GM23338 (cell line): ENCODE data around the gene MRPS11. TPM values are rescaled to one million over a fixed set of nuclear protein-coding genes. Genes with fewer than 3 reads are reported as not detected.
A peak's percentile ranks its signal among the peaks of the same experiment; 100 is the strongest.

Experiments
- ATAC-seq: fragments of 200-7000 bp; cut with Tn5 transposase; 3 replicates; pipeline ENCODE4 v1.9.1; 2020
- DNase-seq: peaks from one replicate; pipeline ENCODE4 v3.0.0-alpha.2; 2015; ENCODE audit warnings: low spot score
- H2AFZ ChIP-seq: fragments of 200-600 bp; sonication (generic); 2 replicates; pipeline ENCODE4 v1.8.0; 2016; ENCODE audit warnings: antibody characterized with exemption, mild to moderate bottlenecking, moderate library complexity
- H3F3A ChIP-seq: fragments of 200-600 bp; sonication (generic); replicated peaks from 2 replicates; pipeline ENCODE4 v1.8.0; 2017; ENCODE audit warnings: antibody characterized with exemption, mixed run types, low read depth
- H3K27ac ChIP-seq: fragments of 200-600 bp; sonication (generic); 2 replicates; pipeline ENCODE4 v1.6.1; 2016; ENCODE audit warnings: low read depth
- H3K27me3 ChIP-seq: fragments of 200-600 bp; sonication (generic); 2 replicates; pipeline ENCODE4 v1.8.0; 2016; ENCODE audit warnings: mild to moderate bottlenecking, mixed run types, moderate library complexity; ENCODE audit not compliant: insufficient read depth
- H3K36me3 ChIP-seq: fragments of 200-600 bp; sonication (generic); 2 replicates; pipeline ENCODE4 v1.8.0; 2016; ENCODE audit warnings: mild to moderate bottlenecking; ENCODE audit not compliant: insufficient read depth
- H3K4me1 ChIP-seq: fragments of 200-600 bp; sonication (generic); 2 replicates; pipeline ENCODE4 v1.8.0; 2016; ENCODE audit warnings: mild to moderate bottlenecking, moderate library complexity; ENCODE audit not compliant: insufficient read depth
- H3K4me2 ChIP-seq: fragments of 200-600 bp; sonication (generic); 2 replicates; pipeline ENCODE4 v1.7.1; 2017; ENCODE audit warnings: mixed run types
- H3K4me3 ChIP-seq: fragments of 200-600 bp; sonication (generic); 2 replicates; pipeline ENCODE4 v1.6.1; 2016; ENCODE audit warnings: mixed run types
- H3K79me2 ChIP-seq: fragments of 200-600 bp; sonication (generic); replicated peaks from 2 replicates; pipeline ENCODE4 v1.8.0; 2017; ENCODE audit warnings: mild to moderate bottlenecking; ENCODE audit not compliant: insufficient read depth
- H3K9me2 ChIP-seq: fragments of 200-600 bp; sonication (generic); 2 replicates; pipeline ENCODE4 v1.8.0; 2017; ENCODE audit not compliant: insufficient read depth
- H4K20me1 ChIP-seq: fragments of 200-600 bp; sonication (generic); replicated peaks from 2 replicates; pipeline ENCODE4 v1.8.0; 2017; ENCODE audit warnings: mild to moderate bottlenecking; ENCODE audit not compliant: insufficient read depth
- H3K27ac Mint-ChIP-seq: 2 replicates; pipeline ENCODE4 v1.8.0; 2020; ENCODE audit warnings: inconsistent platforms, mild to moderate bottlenecking, moderate library complexity, mixed read lengths
- H3K27me3 Mint-ChIP-seq: 3 replicates; pipeline ENCODE4 v1.8.0; 2022; ENCODE audit warnings: low read depth, mild to moderate bottlenecking, moderate library complexity, mixed read lengths, inconsistent platforms; ENCODE audit not compliant: insufficient read depth, poor library complexity
- H3K36me3 Mint-ChIP-seq: 3 replicates; pipeline ENCODE4 v1.8.0; 2021; ENCODE audit warnings: low read depth, mild to moderate bottlenecking, inconsistent platforms, moderate library complexity, mixed read lengths
- H3K4me1 Mint-ChIP-seq: 3 replicates; pipeline ENCODE4 v1.8.0; 2020; ENCODE audit warnings: mild to moderate bottlenecking, inconsistent platforms, mixed read lengths
- H3K4me3 Mint-ChIP-seq: 3 replicates; pipeline ENCODE4 v1.8.0; 2021; ENCODE audit warnings: moderate library complexity, mild to moderate bottlenecking, inconsistent platforms, mixed read lengths
- H3K9me3 Mint-ChIP-seq: 3 replicates; pipeline ENCODE4 v1.8.0; 2020; ENCODE audit warnings: moderate library complexity, mild to moderate bottlenecking, inconsistent platforms, mixed read lengths
- CREB1 ChIP-seq: fragments of 250-450 bp; sonication (Bioruptor Pico); IDR thresholded peaks from 2 replicates; pipeline ENCODE4 v1.5.0; 2020; ENCODE audit warnings: low read depth, mild to moderate bottlenecking, moderate library complexity
- EZH2 ChIP-seq: fragments of 200-600 bp; sonication (generic); IDR thresholded peaks from one replicate; pipeline ENCODE4 v1.8.0; 2017; ENCODE audit warnings: antibody characterized with exemption, mild to moderate bottlenecking, low read depth; ENCODE audit not compliant: unreplicated experiment
- EZH2phosphoT487 ChIP-seq: fragments of 200-600 bp; sonication (generic); IDR thresholded peaks from one replicate; pipeline ENCODE4 v1.8.1; 2018; ENCODE audit warnings: antibody characterized with exemption; ENCODE audit not compliant: unreplicated experiment
- JUNB ChIP-seq: IDR thresholded peaks from one replicate; pipeline ENCODE4 v1.6.1; 2016; ENCODE audit warnings: antibody characterized with exemption; ENCODE audit not compliant: unreplicated experiment
- NANOG ChIP-seq: IDR thresholded peaks from 2 replicates; pipeline ENCODE4 v1.6.1; 2016; ENCODE audit warnings: antibody characterized with exemption, borderline replicate concordance
- POLR2AphosphoS5 ChIP-seq: IDR thresholded peaks from 2 replicates; pipeline ENCODE4 v1.6.1; 2016; ENCODE audit warnings: antibody characterized with exemption, low read depth
- long read RNA-seq: library from polyadenylated mRNA; unstranded; transcript quantifications from one replicate; pipeline ENCODE4 v2.0.0, GENCODE V29; 2020; ENCODE audit not compliant: unreplicated experiment
- polyA plus RNA-seq: library from polyadenylated mRNA; unstranded; fragments of >200 nt; fragmentation: Nextera tagmentation; extraction: Ambion mirVana; gene quantifications from 2 replicates; pipeline ENCODE4 v1.2.1, GENCODE V29; 2016
- total RNA-seq: library from RNA; depleted of rRNA; stranded (reverse); fragments of >200 nt; shearing (Covaris generic); gene quantifications from 2 replicates; pipeline ENCODE4 v1.2.3, GENCODE V29; 2014; rRNA removed
- TF ChIP-seq, protein P1 (sequence below), 2 experiments: fragments of 200-600 bp in 1 of 2; sonication (generic) in 1 of 2; conservative IDR thresholded peaks; 2 replicates each; pipeline versions ENCODE4 v1.5.1 to v1.6.1; 2016 to 2017; ENCODE audit warnings: antibody characterized with exemption in 2 of 2, low read depth in 2 of 2, mild to moderate bottlenecking in 2 of 2, moderate library complexity in 1 of 2
- TF ChIP-seq, protein P2 (sequence below): IDR thresholded peaks from 2 replicates; pipeline ENCODE4 v1.6.1; 2016; ENCODE audit warnings: antibody characterized with exemption
- TF ChIP-seq, protein P3 (sequence below): fragments of 250-450 bp; sonication (Bioruptor Pico); IDR thresholded peaks from 2 replicates; pipeline ENCODE4 v1.5.0; 2020; ENCODE audit warnings: mild to moderate bottlenecking, moderate library complexity

Gene MRPS11
- total RNA-seq (35.8 and 36.3 TPM in 2 replicates), polyA plus RNA-seq (49.6 and 57.9 TPM in 2 replicates)
- long read RNA-seq, transcript MRPS11-201 (6 exons, 3,644 nt) = major isoform, 13 of 28 reads
- long read RNA-seq, partial matches to known transcripts = 1 of 28 reads
- long read RNA-seq, other reads (novel, unspliced or antisense) = 10 of 28 reads

DNA sequence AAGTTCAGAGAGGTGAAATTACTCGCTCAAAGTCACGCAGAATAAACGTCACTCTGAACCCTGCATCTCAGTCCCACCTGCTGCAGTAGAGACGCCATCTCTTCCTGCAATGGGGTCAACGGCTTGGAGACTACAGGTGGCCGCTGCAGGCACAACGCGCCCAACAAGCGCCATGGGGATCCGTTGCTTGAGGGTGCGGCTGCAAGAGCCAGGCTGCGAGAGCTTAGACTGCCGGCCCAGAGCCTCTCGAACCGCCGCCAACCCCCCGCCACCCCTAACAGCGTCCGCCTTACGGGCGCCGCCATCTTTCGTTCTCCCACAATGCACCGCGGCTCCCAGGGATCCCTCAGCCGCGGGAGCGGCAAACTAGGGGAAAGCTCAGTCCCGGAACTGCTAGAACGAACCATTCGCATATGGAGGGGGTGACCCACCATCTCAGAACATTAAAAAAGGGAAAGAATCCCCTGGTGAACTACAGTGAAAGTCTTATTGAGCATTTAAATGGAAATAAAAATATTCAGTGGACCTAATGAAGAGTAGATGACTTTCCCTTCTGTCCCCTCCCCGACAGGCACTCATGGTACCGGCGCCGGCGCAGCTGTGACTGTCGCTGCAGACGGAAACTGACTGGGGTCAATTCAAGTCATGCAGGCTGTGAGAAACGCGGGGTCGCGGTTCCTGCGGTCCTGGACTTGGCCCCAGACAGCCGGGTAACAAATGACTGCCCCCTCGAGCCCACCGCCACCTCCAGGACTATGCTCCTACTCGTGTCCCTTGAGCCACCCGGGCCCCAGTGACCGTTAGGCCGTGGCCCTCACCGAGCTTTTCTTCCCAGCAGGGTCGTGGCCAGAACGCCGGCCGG is at the start of gene MRPS11, which contains the start of gene MRPL46:
Gene MRPS11, plus strand, starts transcription at position 636 of the 862 bp plus-strand sequence. Its CDS starts 10 bp downstream, at position 646.
Gene MRPL46, minus strand, starts transcription at position 316 of the 862 bp plus-strand sequence. Its CDS starts 11 bp downstream, at position 305.
- H3K9me3 Mint-ChIP-seq = no peaks in the 10 kb centered on the region; the same call in 2 of the 3 replicates
- peaks cover 12% of the 10 kb centered on the region; the same call in 1 of the 2 replicates for H4K20me1 ChIP-seq
- TF ChIP-seq NANOG = no peak
- TF ChIP-seq, protein P1, sequence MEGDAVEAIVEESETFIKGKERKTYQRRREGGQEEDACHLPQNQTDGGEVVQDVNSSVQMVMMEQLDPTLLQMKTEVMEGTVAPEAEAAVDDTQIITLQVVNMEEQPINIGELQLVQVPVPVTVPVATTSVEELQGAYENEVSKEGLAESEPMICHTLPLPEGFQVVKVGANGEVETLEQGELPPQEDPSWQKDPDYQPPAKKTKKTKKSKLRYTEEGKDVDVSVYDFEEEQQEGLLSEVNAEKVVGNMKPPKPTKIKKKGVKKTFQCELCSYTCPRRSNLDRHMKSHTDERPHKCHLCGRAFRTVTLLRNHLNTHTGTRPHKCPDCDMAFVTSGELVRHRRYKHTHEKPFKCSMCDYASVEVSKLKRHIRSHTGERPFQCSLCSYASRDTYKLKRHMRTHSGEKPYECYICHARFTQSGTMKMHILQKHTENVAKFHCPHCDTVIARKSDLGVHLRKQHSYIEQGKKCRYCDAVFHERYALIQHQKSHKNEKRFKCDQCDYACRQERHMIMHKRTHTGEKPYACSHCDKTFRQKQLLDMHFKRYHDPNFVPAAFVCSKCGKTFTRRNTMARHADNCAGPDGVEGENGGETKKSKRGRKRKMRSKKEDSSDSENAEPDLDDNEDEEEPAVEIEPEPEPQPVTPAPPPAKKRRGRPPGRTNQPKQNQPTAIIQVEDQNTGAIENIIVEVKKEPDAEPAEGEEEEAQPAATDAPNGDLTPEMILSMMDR (conservative IDR thresholded peaks at IDR 0.05; ENCODE audit: low read depth in 2 of 2) = no peak
- peak; percentile 82 for TF ChIP-seq CREB1 (CRISPR knock-in tag)
- TF ChIP-seq, protein P2, sequence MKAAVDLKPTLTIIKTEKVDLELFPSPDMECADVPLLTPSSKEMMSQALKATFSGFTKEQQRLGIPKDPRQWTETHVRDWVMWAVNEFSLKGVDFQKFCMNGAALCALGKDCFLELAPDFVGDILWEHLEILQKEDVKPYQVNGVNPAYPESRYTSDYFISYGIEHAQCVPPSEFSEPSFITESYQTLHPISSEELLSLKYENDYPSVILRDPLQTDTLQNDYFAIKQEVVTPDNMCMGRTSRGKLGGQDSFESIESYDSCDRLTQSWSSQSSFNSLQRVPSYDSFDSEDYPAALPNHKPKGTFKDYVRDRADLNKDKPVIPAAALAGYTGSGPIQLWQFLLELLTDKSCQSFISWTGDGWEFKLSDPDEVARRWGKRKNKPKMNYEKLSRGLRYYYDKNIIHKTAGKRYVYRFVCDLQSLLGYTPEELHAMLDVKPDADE = peak; percentile 52; the same call in 1 of the 2 replicates
- TF ChIP-seq POLR2AphosphoS5 = peak; percentile 60
- no peak for TF ChIP-seq JUNB
- no peaks in the 10 kb centered on the region for H3F3A ChIP-seq
- peaks cover 27% of the 10 kb centered on the region for H3K36me3 Mint-ChIP-seq
- peaks cover 9% of the 10 kb centered on the region; the same call in 1 of the 2 replicates for H3K4me1 ChIP-seq
- no peaks in the 10 kb centered on the region for H3K27me3 ChIP-seq
- H3K4me1 Mint-ChIP-seq = peaks cover 14% of the 10 kb centered on the region; the same call in 2 of the 3 replicates
- H3K36me3 ChIP-seq = peaks cover 25% of the 10 kb centered on the region
- peaks cover 7% of the 10 kb centered on the region for H3K27me3 Mint-ChIP-seq
- H3K9me2 ChIP-seq = no peaks in the 10 kb centered on the region
- peak within 1 kb of the TSS; percentile 91 for H3K4me3 ChIP-seq
- peak; percentile 96 for DNase-seq
- H2AFZ ChIP-seq = peak within 1 kb of the TSS; percentile 87; the same call in 1 of the 2 replicates
- peak within 1 kb of the TSS; percentile 99 for H3K27ac Mint-ChIP-seq
- peaks cover 43% of the 10 kb centered on the region for H3K79me2 ChIP-seq
- peak within 1 kb of the TSS; percentile 90 for H3K27ac ChIP-seq
- peak; percentile 90 for ATAC-seq
- peak within 1 kb of the TSS; percentile 99 for H3K4me3 Mint-ChIP-seq
- H3K4me2 ChIP-seq = peak within 1 kb of the TSS; percentile 94

DNA sequence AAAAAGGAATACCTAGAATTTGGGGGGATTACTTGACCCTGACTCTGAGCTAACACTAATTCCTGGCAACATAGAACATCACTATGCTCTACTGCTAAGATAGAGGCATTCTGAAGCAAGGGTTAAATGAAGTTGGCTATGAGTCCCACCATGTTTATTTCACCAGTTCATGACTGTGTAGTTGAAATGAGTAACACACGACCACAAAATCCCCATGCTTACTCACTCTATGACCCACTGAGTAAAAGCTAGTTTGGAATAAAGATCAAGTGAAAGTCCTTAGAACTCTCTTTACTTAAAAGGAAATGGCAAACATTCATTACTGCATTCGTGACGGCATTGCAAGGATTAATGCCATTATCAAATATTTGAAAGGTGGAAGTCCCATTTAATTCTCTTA is 47.7 kb upstream of the MRPS11 start:
- Histone ChIP-seq H4K20me1 (no peaks in the 10 kb centered on the region), H3K4me3 (no peak overlapping the region), H3K79me2 (no peaks in the 10 kb centered on the region), H3K36me3 (no peaks in the 10 kb centered on the region), H3K4me2 (no peak overlapping the region), H3K9me2 (no peaks in the 10 kb centered on the region), H2AFZ (no peak overlapping the region), H3K27me3 (no peaks in the 10 kb centered on the region), H3K27ac (no peak overlapping the region), H3F3A (no peaks in the 10 kb centered on the region), H3K4me1 (no peaks in the 10 kb centered on the region)
- Mint-ChIP-seq H3K27me3 (no peaks in the 10 kb centered on the region), H3K4me1 (no peaks in the 10 kb centered on the region), H3K27ac (no peak overlapping the region), H3K4me3 (no peak overlapping the region), H3K9me3 (no peaks in the 10 kb centered on the region), H3K36me3 (no peaks in the 10 kb centered on the region)
- DNase-seq (no peak), ATAC-seq (no peak)
- no peak for TF ChIP-seq EZH2phosphoT487
- TF ChIP-seq, protein P3, sequence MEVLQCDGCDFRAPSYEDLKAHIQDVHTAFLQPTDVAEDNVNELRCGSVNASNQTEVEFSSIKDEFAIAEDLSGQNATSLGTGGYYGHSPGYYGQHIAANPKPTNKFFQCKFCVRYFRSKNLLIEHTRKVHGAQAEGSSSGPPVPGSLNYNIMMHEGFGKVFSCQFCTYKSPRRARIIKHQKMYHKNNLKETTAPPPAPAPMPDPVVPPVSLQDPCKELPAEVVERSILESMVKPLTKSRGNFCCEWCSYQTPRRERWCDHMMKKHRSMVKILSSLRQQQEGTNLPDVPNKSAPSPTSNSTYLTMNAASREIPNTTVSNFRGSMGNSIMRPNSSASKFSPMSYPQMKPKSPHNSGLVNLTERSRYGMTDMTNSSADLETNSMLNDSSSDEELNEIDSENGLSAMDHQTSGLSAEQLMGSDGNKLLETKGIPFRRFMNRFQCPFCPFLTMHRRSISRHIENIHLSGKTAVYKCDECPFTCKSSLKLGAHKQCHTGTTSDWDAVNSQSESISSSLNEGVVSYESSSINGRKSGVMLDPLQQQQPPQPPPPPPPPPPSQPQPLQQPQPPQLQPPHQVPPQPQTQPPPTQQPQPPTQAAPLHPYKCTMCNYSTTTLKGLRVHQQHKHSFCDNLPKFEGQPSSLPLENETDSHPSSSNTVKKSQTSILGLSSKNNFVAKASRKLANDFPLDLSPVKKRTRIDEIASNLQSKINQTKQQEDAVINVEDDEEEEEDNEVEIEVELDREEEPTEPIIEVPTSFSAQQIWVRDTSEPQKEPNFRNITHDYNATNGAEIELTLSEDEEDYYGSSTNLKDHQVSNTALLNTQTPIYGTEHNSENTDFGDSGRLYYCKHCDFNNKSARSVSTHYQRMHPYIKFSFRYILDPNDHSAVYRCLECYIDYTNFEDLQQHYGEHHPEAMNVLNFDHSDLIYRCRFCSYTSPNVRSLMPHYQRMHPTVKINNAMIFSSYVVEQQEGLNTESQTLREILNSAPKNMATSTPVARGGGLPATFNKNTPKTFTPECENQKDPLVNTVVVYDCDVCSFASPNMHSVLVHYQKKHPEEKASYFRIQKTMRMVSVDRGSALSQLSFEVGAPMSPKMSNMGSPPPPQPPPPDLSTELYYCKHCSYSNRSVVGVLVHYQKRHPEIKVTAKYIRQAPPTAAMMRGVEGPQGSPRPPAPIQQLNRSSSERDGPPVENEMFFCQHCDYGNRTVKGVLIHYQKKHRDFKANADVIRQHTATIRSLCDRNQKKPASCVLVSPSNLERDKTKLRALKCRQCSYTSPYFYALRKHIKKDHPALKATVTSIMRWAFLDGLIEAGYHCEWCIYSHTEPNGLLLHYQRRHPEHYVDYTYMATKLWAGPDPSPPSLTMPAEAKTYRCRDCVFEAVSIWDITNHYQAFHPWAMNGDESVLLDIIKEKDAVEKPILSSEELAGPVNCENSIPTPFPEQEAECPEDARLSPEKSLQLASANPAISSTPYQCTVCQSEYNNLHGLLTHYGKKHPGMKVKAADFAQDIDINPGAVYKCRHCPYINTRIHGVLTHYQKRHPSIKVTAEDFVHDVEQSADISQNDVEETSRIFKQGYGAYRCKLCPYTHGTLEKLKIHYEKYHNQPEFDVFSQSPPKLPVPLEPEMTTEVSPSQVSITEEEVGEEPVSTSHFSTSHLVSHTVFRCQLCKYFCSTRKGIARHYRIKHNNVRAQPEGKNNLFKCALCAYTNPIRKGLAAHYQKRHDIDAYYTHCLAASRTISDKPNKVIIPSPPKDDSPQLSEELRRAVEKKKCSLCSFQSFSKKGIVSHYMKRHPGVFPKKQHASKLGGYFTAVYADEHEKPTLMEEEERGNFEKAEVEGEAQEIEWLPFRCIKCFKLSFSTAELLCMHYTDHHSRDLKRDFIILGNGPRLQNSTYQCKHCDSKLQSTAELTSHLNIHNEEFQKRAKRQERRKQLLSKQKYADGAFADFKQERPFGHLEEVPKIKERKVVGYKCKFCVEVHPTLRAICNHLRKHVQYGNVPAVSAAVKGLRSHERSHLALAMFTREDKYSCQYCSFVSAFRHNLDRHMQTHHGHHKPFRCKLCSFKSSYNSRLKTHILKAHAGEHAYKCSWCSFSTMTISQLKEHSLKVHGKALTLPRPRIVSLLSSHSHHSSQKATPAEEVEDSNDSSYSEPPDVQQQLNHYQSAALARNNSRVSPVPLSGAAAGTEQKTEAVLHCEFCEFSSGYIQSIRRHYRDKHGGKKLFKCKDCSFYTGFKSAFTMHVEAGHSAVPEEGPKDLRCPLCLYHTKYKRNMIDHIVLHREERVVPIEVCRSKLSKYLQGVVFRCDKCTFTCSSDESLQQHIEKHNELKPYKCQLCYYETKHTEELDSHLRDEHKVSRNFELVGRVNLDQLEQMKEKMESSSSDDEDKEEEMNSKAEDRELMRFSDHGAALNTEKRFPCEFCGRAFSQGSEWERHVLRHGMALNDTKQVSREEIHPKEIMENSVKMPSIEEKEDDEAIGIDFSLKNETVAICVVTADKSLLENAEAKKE (CRISPR knock-in tag) = no peak
- TF ChIP-seq EZH2 = no peak
- TF ChIP-seq JUNB = no peak
